ENCODE results near the gene MPHOSPH8. TPM values are rescaled to one million over a fixed set of nuclear protein-coding genes. Genes with fewer than 3 reads are reported as not detected.
A peak's percentile ranks its signal among the peaks of the same experiment; 100 is the strongest.

The MPHOSPH8 gene
- total RNA-seq, 1 experiment from 2014 or later, result 20.6 TPM

DNA sequence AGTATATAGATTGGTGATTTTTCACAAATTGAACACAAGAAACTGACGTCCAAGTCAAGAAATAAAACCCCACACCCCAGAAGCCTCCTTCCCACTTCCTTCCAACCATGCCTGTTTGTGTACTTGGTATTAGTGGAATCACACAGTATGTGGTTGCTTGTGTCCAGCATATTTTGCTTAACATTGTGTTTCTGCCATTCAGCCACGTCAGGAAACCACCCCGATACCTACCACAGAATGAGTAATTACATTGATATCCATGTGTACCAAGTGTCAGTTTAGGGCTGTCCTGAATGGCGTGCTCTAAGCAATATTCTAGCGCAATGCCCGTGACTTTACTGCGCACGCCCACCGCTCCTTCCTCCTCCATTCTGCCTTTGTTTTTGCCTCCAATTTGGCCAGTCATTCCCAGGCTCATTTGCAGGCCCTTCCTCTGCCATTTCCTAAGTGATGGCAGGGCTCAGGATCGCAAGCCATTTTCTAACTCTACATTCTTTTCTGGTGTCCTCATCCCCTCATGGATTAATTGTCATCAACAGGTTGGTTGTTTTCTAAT, 25.9 kb upstream of the MPHOSPH8 start:
- BruUV-seq (replicated peaks), result no TSS peak
- CTCF ChIA-PET, result interaction anchor here (0.7 kb wide), 1 partner anchor 25 kb away, joined by 4 read pairs; no protein-coding TSS in a partner anchor
- in situ Hi-C loops (cut with HindIII; ENCODE audit: low pct_unique_long_range_greater_than_20kb, low sequenced_read_pairs) (no loop called here), intact Hi-C loops (cut with micrococcal nuclease; ENCODE audit: unreplicated experiment) (no loop called here)
- H3K27ac ChIP-seq (ENCODE audit: low read length), result no peak overlapping the region
- no peak overlapping the region for H3K4me3 ChIP-seq (ENCODE audit: low read depth in 2 of 2, low read length in 2 of 2)
- DNase-seq (ENCODE audit: low read depth, low spot score), result no peak
- no peak for ATAC-seq
- POLR2A ChIA-PET, result no interaction called here
- TF ChIP-seq, protein P1, sequence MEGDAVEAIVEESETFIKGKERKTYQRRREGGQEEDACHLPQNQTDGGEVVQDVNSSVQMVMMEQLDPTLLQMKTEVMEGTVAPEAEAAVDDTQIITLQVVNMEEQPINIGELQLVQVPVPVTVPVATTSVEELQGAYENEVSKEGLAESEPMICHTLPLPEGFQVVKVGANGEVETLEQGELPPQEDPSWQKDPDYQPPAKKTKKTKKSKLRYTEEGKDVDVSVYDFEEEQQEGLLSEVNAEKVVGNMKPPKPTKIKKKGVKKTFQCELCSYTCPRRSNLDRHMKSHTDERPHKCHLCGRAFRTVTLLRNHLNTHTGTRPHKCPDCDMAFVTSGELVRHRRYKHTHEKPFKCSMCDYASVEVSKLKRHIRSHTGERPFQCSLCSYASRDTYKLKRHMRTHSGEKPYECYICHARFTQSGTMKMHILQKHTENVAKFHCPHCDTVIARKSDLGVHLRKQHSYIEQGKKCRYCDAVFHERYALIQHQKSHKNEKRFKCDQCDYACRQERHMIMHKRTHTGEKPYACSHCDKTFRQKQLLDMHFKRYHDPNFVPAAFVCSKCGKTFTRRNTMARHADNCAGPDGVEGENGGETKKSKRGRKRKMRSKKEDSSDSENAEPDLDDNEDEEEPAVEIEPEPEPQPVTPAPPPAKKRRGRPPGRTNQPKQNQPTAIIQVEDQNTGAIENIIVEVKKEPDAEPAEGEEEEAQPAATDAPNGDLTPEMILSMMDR (IDR thresholded peaks at IDR 0.05), result no peak
- no peak for TF ChIP-seq REST (IDR thresholded peaks at IDR 0.05; ENCODE audit: insufficient read depth in 1 of 2, low read depth in 2 of 2, low read length in 1 of 2)
- TF ChIP-seq SIN3A (IDR thresholded peaks at IDR 0.05; ENCODE audit: borderline replicate concordance, insufficient read depth, low read depth, low read length), result no peak
- TF ChIP-seq TCF7L2 (IDR thresholded peaks at IDR 0.05; ENCODE audit: low read depth, low read length), result no peak
- no peaks in the 10 kb centered on the region for H3K4me1 ChIP-seq (ENCODE audit: control insufficient read depth, insufficient read depth, low read length)
- H3K27me3 ChIP-seq (ENCODE audit: control insufficient read depth, insufficient read depth, low read length), result no peaks in the 10 kb centered on the region
- no peaks in the 10 kb centered on the region for H3K36me3 ChIP-seq (ENCODE audit: control insufficient read depth, insufficient read depth, low read length)
- no peaks in the 10 kb centered on the region for H3K9me3 ChIP-seq (ENCODE audit: control insufficient read depth, insufficient read depth, low read depth, low read length)

DNA sequence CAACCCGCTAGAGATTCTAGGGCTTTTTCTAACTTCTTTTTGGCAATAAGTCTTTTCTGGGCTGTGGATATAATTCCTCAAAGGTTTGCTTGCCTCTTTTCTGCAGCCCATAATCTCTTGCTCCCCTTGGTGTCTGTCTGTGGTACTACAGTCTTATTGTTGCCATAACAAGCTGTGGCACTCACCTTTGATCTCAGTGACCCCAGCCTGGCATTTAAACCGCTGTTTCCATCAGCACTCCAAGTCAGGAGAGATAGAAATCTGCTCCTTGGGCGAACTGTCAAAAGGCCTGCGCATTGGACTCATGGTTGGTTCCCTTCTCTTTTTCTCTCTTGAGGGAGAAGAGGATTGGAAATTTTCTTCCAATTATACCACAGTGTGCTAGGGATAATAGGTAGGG, 14.5 kb upstream of the MPHOSPH8 start:
- TF ChIP-seq POLR2AphosphoS5 (IDR thresholded peaks at IDR 0.05; ENCODE audit: low read depth, low read length), result no peak
- no peak for TF ChIP-seq SIN3A (IDR thresholded peaks at IDR 0.05; ENCODE audit: borderline replicate concordance, insufficient read depth, low read depth, low read length)
- peak; percentile 52; the same call in 1 of the 2 replicates for TF ChIP-seq TCF7L2 (IDR thresholded peaks at IDR 0.05; ENCODE audit: low read depth, low read length)
- TF ChIP-seq, protein P1 (IDR thresholded peaks at IDR 0.05), result peak; percentile 68
- no peak for TF ChIP-seq REST (IDR thresholded peaks at IDR 0.05; ENCODE audit: insufficient read depth in 1 of 2, low read depth in 2 of 2, low read length in 1 of 2)
- Histone ChIP-seq H3K27ac (ENCODE audit: low read length) (no peak overlapping the region), H3K9me3 (ENCODE audit: control insufficient read depth, insufficient read depth, low read depth, low read length) (no peaks in the 10 kb centered on the region), H3K36me3 (ENCODE audit: control insufficient read depth, insufficient read depth, low read length) (no peaks in the 10 kb centered on the region), H3K4me3 (ENCODE audit: low read depth in 2 of 2, low read length in 2 of 2) (no peak overlapping the region), H3K27me3 (ENCODE audit: control insufficient read depth, insufficient read depth, low read length) (no peaks in the 10 kb centered on the region), H3K4me1 (ENCODE audit: control insufficient read depth, insufficient read depth, low read length) (no peaks in the 10 kb centered on the region)
- ChIA-PET CTCF (interaction anchor here (1.2 kb wide), 1 partner anchor 14 kb away, joined by 4 read pairs; no protein-coding TSS in a partner anchor), POLR2A (no interaction called here)
- DNase-seq (ENCODE audit: low read depth, low spot score), result no peak
- BruUV-seq (replicated peaks), result no TSS peak
- intact Hi-C loops (cut with micrococcal nuclease; ENCODE audit: unreplicated experiment) (no loop called here), in situ Hi-C loops (cut with HindIII; ENCODE audit: low pct_unique_long_range_greater_than_20kb, low sequenced_read_pairs) (no loop called here)
- ATAC-seq, result peak; percentile 65; the same call in 1 of the 2 replicates

Data from Panc1 (cell line).